ENCODE data around the gene VMAC.
"Not testable (repeated sequence)": the region's sequence is repeated elsewhere in the genome, so short reads cannot be mapped to it uniquely, and the experiment has no call there.

The VMAC gene

GRCh38 chr19:5883157-5883873, 21.4 kb upstream of the VMAC start:
- DNase-seq (ENCODE audit: low read depth in 4 of 4, low spot score in 1 of 4), result not testable (repeated sequence)

- not testable (repeated sequence) for DNase-seq (ENCODE audit: low read depth in 4 of 4, low spot score in 1 of 4)
Measured at GRCh38 chr19:5884065-5884811, 20.4 kb upstream of the VMAC start.

- no peak for DNase-seq (ENCODE audit: low read depth in 4 of 4, low spot score in 1 of 4)
Measured at GRCh38 chr19:5889288-5889971, 15.2 kb upstream of the VMAC start.

- no peak for DNase-seq (ENCODE audit: low read depth in 4 of 4, low spot score in 1 of 4)
Measured at GRCh38 chr19:5890099-5890498, 14.6 kb upstream of the VMAC start.

GRCh38 chr19:5891572-5891937, 13.1 kb upstream of the VMAC start:
- no peak for DNase-seq (ENCODE audit: low read depth in 4 of 4, low spot score in 1 of 4)

GRCh38 chr19:5891938-5892771, 12.5 kb upstream of the VMAC start:
- DNase-seq (ENCODE audit: low read depth in 4 of 4, low spot score in 1 of 4), result no peak

- no peak for DNase-seq (ENCODE audit: low read depth in 4 of 4, low spot score in 1 of 4)
Measured at GRCh38 chr19:5892772-5893275, 11.8 kb upstream of the VMAC start.

GRCh38 chr19:5893296-5893903, 11.3 kb upstream of the VMAC start:
- no peak for DNase-seq (ENCODE audit: low read depth in 4 of 4, low spot score in 1 of 4)

- no peak for DNase-seq (ENCODE audit: low read depth in 4 of 4, low spot score in 1 of 4)
Measured at GRCh38 chr19:5893907-5894703, 10.6 kb upstream of the VMAC start.

- DNase-seq (ENCODE audit: low read depth in 4 of 4, low spot score in 1 of 4), result no peak
Measured at GRCh38 chr19:5894704-5895349, 9.8 kb upstream of the VMAC start.

GRCh38 chr19:5895409-5895808, 9.3 kb upstream of the VMAC start:
- no peak for DNase-seq (ENCODE audit: low read depth in 4 of 4, low spot score in 1 of 4)

GRCh38 chr19:5895890-5896289, 8.8 kb upstream of the VMAC start:
- DNase-seq (ENCODE audit: low read depth in 4 of 4, low spot score in 1 of 4), result no peak

GRCh38 chr19:5896365-5897076, 8.2 kb upstream of the VMAC start:
- no peak for DNase-seq (ENCODE audit: low read depth in 4 of 4, low spot score in 1 of 4)

GRCh38 chr19:5897189-5897969, 7.3 kb upstream of the VMAC start:
- no peak for DNase-seq (ENCODE audit: low read depth in 4 of 4, low spot score in 1 of 4)

- DNase-seq (ENCODE audit: low read depth in 4 of 4, low spot score in 1 of 4), result no peak
Measured at GRCh38 chr19:5899728-5900526, 4.7 kb upstream of the VMAC start.

- no peak for DNase-seq (ENCODE audit: low read depth in 4 of 4, low spot score in 1 of 4)
Measured at GRCh38 chr19:5900976-5901375, 3.7 kb upstream of the VMAC start.

GRCh38 chr19:5903056-5903623, 1.5 kb upstream of the VMAC start:
- DNase-seq (ENCODE audit: low read depth in 4 of 4, low spot score in 1 of 4), result no peak

Data from stimulated activated CD4-positive, alpha-beta T cell treated with anti-CD3 and anti-CD28 coated beads, Interleukin-1b, Interleukin-23, amount 100 ng/mL, for 24 hours (primary cell).